LHCN-M2 (cell line): Measurements from ENCODE around the gene PLXNA4. TPM values are rescaled to one million over a fixed set of nuclear protein-coding genes. Genes with fewer than 3 reads are reported as not detected.

Source experiments
- DNase-seq: peaks from one replicate; pipeline ENCODE4 v3.0.0-alpha.2; 2012; ENCODE audit warnings: low read depth
- total RNA-seq: library from RNA; depleted of rRNA; stranded (reverse); fragments of >200 nt; gene quantifications from 2 replicates; pipeline ENCODE4 v1.2.3, GENCODE V29; 2014

Gene PLXNA4
- total RNA-seq, 1 experiment from 2014 or later: not detected

GRCh38 chr7:132475037-132475668, 101.1 kb downstream of the PLXNA4 start:
- DNase-seq: no peak

GRCh38 chr7:132472463-132473120, 103.7 kb downstream of the PLXNA4 start:
- no peak for DNase-seq

- DNase-seq: no peak
Observed at GRCh38 chr7:132471515-132471914, 104.8 kb downstream of the PLXNA4 start.

- no peak for DNase-seq
Observed at GRCh38 chr7:132469681-132470080, 106.6 kb downstream of the PLXNA4 start.

GRCh38 chr7:132469264-132469663, 107.0 kb downstream of the PLXNA4 start:
- DNase-seq: no peak

GRCh38 chr7:132466367-132466766, 109.9 kb downstream of the PLXNA4 start:
- no peak for DNase-seq

GRCh38 chr7:132465516-132465915, 110.8 kb downstream of the PLXNA4 start:
- DNase-seq: no peak

- no peak for DNase-seq
Observed at GRCh38 chr7:132464740-132465139, 111.5 kb downstream of the PLXNA4 start.

GRCh38 chr7:132463922-132464321, 112.3 kb downstream of the PLXNA4 start:
- no peak for DNase-seq

- no peak for DNase-seq
Observed at GRCh38 chr7:132462478-132462877, 113.8 kb downstream of the PLXNA4 start.

GRCh38 chr7:132461032-132461592, 115.2 kb downstream of the PLXNA4 start:
- no peak for DNase-seq

- no peak for DNase-seq
Observed at GRCh38 chr7:132458729-132459128, 117.5 kb downstream of the PLXNA4 start.

- DNase-seq: no peak
Observed at GRCh38 chr7:132457658-132458057, 118.6 kb downstream of the PLXNA4 start.

- DNase-seq: no peak
Observed at GRCh38 chr7:132456418-132456817, 119.9 kb downstream of the PLXNA4 start.

- no peak for DNase-seq
Observed at GRCh38 chr7:132455378-132455777, 120.9 kb downstream of the PLXNA4 start.

GRCh38 chr7:132453826-132454225, 122.4 kb downstream of the PLXNA4 start:
- no peak for DNase-seq

GRCh38 chr7:132451161-132451560, 125.1 kb downstream of the PLXNA4 start:
- no peak for DNase-seq

- no peak for DNase-seq
Observed at GRCh38 chr7:132450696-132451095, 125.6 kb downstream of the PLXNA4 start.

GRCh38 chr7:132450188-132450587, 126.1 kb downstream of the PLXNA4 start:
- no peak for DNase-seq

- no peak for DNase-seq
Observed at GRCh38 chr7:132446666-132447278, 129.5 kb downstream of the PLXNA4 start.

GRCh38 chr7:132446260-132446659, 130.0 kb downstream of the PLXNA4 start:
- no peak for DNase-seq

- DNase-seq: no peak
Observed at GRCh38 chr7:132443761-132444520, 132.3 kb downstream of the PLXNA4 start.
